GM15510 (cell line): Measurements from ENCODE around the gene HIBADH.

Experiments
- POLR2A ChIP-seq: IDR thresholded peaks from 3 replicates; pipeline ENCODE4 v1.6.1; 2011; ENCODE audit warnings: borderline replicate concordance; ENCODE audit not compliant: insufficient read length; ENCODE audit errors: extremely low read depth

Gene HIBADH

GRCh38 chr7:27650283-27650682, 12.4 kb downstream of the HIBADH start:
- TF ChIP-seq POLR2A: no peak

GRCh38 chr7:27647489-27647888, 15.2 kb downstream of the HIBADH start:
- no peak for TF ChIP-seq POLR2A

GRCh38 chr7:27647046-27647445, 15.6 kb downstream of the HIBADH start:
- TF ChIP-seq POLR2A: no peak

- TF ChIP-seq POLR2A: no peak
Observed at GRCh38 chr7:27642271-27642670, 20.4 kb downstream of the HIBADH start.

GRCh38 chr7:27641581-27642230, 21.0 kb downstream of the HIBADH start:
- TF ChIP-seq POLR2A: no peak

- TF ChIP-seq POLR2A: no peak
Observed at GRCh38 chr7:27640884-27641574, 21.7 kb downstream of the HIBADH start.

GRCh38 chr7:27639851-27640250, 22.8 kb downstream of the HIBADH start:
- TF ChIP-seq POLR2A: no peak

GRCh38 chr7:27636326-27637006, 26.2 kb downstream of the HIBADH start:
- no peak for TF ChIP-seq POLR2A

- TF ChIP-seq POLR2A: no peak
Observed at GRCh38 chr7:27635728-27636127, 27.0 kb downstream of the HIBADH start.

GRCh38 chr7:27634671-27635493, 27.8 kb downstream of the HIBADH start:
- no peak for TF ChIP-seq POLR2A

- TF ChIP-seq POLR2A: no peak
Observed at GRCh38 chr7:27633062-27633461, 29.6 kb downstream of the HIBADH start.

- TF ChIP-seq POLR2A: no peak
Observed at GRCh38 chr7:27631391-27631790, 31.3 kb downstream of the HIBADH start.

- TF ChIP-seq POLR2A: no peak
Observed at GRCh38 chr7:27627146-27627545, 35.5 kb downstream of the HIBADH start.

GRCh38 chr7:27619492-27619891, 43.2 kb downstream of the HIBADH start:
- no peak for TF ChIP-seq POLR2A
